ENCODE data around the gene SFXN4.

SFXN4 gene

GRCh38 chr10:119208553-119208940, 43.0 kb upstream of the SFXN4 start:
- Histone ChIP-seq H3K4me1 (ENCODE audit: control insufficient read depth, low read length) (peaks cover 34% of the 10 kb centered on the region), H3K4me3 (ENCODE audit: low read length) (peak overlapping the region; percentile 93), H3K27ac (ENCODE audit: low read depth, low read length) (peak overlapping the region; percentile 15; the same call in 1 of the 2 replicates), H3K36me3 (ENCODE audit: control insufficient read depth, low read length) (no peaks in the 10 kb centered on the region), H3K4me2 (ENCODE audit: low read length) (peak overlapping the region; percentile 91), H4K20me1 (ENCODE audit: control insufficient read depth, insufficient read depth, low read depth, low read length) (peaks cover 4% of the 10 kb centered on the region; the same call in 1 of the 2 replicates), H3K9me2 (replicated peaks; ENCODE audit: control insufficient read depth, low read length) (no peaks in the 10 kb centered on the region), H3K9me3 (ENCODE audit: control insufficient read depth, insufficient read depth, low read length) (no peaks in the 10 kb centered on the region), H3K79me2 (ENCODE audit: control insufficient read depth, low read length) (no peaks in the 10 kb centered on the region; the same call in 1 of the 2 replicates), H3F3A (ENCODE audit: control insufficient read depth, insufficient read depth) (peaks cover 13% of the 10 kb centered on the region), H3K27me3 (ENCODE audit: control insufficient read depth, low read length) (peaks cover 6% of the 10 kb centered on the region; the same call in 1 of the 2 replicates)
- TF ChIP-seq, protein P1, sequence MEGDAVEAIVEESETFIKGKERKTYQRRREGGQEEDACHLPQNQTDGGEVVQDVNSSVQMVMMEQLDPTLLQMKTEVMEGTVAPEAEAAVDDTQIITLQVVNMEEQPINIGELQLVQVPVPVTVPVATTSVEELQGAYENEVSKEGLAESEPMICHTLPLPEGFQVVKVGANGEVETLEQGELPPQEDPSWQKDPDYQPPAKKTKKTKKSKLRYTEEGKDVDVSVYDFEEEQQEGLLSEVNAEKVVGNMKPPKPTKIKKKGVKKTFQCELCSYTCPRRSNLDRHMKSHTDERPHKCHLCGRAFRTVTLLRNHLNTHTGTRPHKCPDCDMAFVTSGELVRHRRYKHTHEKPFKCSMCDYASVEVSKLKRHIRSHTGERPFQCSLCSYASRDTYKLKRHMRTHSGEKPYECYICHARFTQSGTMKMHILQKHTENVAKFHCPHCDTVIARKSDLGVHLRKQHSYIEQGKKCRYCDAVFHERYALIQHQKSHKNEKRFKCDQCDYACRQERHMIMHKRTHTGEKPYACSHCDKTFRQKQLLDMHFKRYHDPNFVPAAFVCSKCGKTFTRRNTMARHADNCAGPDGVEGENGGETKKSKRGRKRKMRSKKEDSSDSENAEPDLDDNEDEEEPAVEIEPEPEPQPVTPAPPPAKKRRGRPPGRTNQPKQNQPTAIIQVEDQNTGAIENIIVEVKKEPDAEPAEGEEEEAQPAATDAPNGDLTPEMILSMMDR (IDR thresholded peaks at IDR 0.05; ENCODE audit: low read depth, low read length, poor library complexity, severe bottlenecking) = no peak
- TF ChIP-seq EZH2phosphoT487 (IDR thresholded peaks at IDR 0.05; ENCODE audit: borderline replicate concordance, low read length) = no peak

- no peaks in the 10 kb centered on the region for H3K36me3 ChIP-seq (ENCODE audit: control insufficient read depth, low read length)
- no peaks in the 10 kb centered on the region for H3K9me2 ChIP-seq (replicated peaks; ENCODE audit: control insufficient read depth, low read length)
- TF ChIP-seq, protein P1 (IDR thresholded peaks at IDR 0.05; ENCODE audit: low read depth, low read length, poor library complexity, severe bottlenecking) = no peak
- no peak for TF ChIP-seq EZH2phosphoT487 (IDR thresholded peaks at IDR 0.05; ENCODE audit: borderline replicate concordance, low read length)
- H3K4me1 ChIP-seq (ENCODE audit: control insufficient read depth, low read length) = peaks cover 33% of the 10 kb centered on the region
- H4K20me1 ChIP-seq (ENCODE audit: control insufficient read depth, insufficient read depth, low read depth, low read length) = peaks cover 4% of the 10 kb centered on the region; the same call in 1 of the 2 replicates
- peaks cover 13% of the 10 kb centered on the region for H3F3A ChIP-seq (ENCODE audit: control insufficient read depth, insufficient read depth)
- peak overlapping the region; percentile 91 for H3K4me2 ChIP-seq (ENCODE audit: low read length)
- peak overlapping the region; percentile 93 for H3K4me3 ChIP-seq (ENCODE audit: low read length)
- 0 out of 2 replicates have a peak overlapping the region, but pooled peaks have one; percentile 15 for H3K27ac ChIP-seq (ENCODE audit: low read depth, low read length)
- H3K27me3 ChIP-seq (ENCODE audit: control insufficient read depth, low read length) = peaks cover 8% of the 10 kb centered on the region; the same call in 1 of the 2 replicates
- no peaks in the 10 kb centered on the region; the same call in 1 of the 2 replicates for H3K79me2 ChIP-seq (ENCODE audit: control insufficient read depth, low read length)
- no peaks in the 10 kb centered on the region for H3K9me3 ChIP-seq (ENCODE audit: control insufficient read depth, insufficient read depth, low read length)
Measured at GRCh38 chr10:119207713-119208552, 42.4 kb upstream of the SFXN4 start.

DNA sequence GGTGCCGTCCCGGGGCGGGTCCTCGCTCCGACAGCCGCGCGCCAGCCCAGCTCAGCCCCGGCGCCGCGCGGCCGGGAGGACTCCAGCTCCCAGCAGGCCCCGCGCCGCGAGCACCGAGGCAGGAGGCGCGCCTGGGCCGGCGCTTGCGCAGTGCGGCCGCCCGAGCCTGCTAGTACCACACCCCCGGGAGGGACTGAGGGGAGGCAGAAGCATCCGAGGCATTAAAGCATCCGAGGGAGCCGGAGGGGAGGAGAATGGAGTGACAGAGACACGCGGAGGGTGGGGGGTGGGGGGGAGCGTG, 41.8 kb upstream of the SFXN4 start, which contains the start of gene GRK5:
Gene GRK5 (plus strand): TSS at position 206 of the 301 bp plus-strand sequence. CDS start 347 bp downstream, outside the sequence.
- no peak for TF ChIP-seq EZH2phosphoT487 (IDR thresholded peaks at IDR 0.05; ENCODE audit: borderline replicate concordance, low read length)
- TF ChIP-seq, protein P1 (IDR thresholded peaks at IDR 0.05; ENCODE audit: low read depth, low read length, poor library complexity, severe bottlenecking) = no peak
- peaks cover 9% of the 10 kb centered on the region; the same call in 1 of the 2 replicates for H3K27me3 ChIP-seq (ENCODE audit: control insufficient read depth, low read length)
- H3K27ac ChIP-seq (ENCODE audit: low read depth, low read length) = peak within 1 kb of the TSS; percentile 52
- peak within 1 kb of the TSS; percentile 91 for H3K4me2 ChIP-seq (ENCODE audit: low read length)
- H3K9me2 ChIP-seq (replicated peaks; ENCODE audit: control insufficient read depth, low read length) = no peaks in the 10 kb centered on the region
- peak within 1 kb of the TSS; percentile 93 for H3K4me3 ChIP-seq (ENCODE audit: low read length)
- no peaks in the 10 kb centered on the region for H3K9me3 ChIP-seq (ENCODE audit: control insufficient read depth, insufficient read depth, low read length)
- peaks cover 33% of the 10 kb centered on the region for H3K4me1 ChIP-seq (ENCODE audit: control insufficient read depth, low read length)
- H3F3A ChIP-seq (ENCODE audit: control insufficient read depth, insufficient read depth) = peaks cover 13% of the 10 kb centered on the region
- peaks cover 4% of the 10 kb centered on the region; the same call in 1 of the 2 replicates for H4K20me1 ChIP-seq (ENCODE audit: control insufficient read depth, insufficient read depth, low read depth, low read length)
- no peaks in the 10 kb centered on the region for H3K36me3 ChIP-seq (ENCODE audit: control insufficient read depth, low read length)
- H3K79me2 ChIP-seq (ENCODE audit: control insufficient read depth, low read length) = no peaks in the 10 kb centered on the region; the same call in 1 of the 2 replicates

Data from DOHH2 (cell line).